Ovary (tissue), 3 donors: ENCODE data around the gene CDADC1.

ENCODE experiments used
- EP300 ChIP-seq: sonication (generic); formaldehyde crosslinking; IDR thresholded peaks from one replicate; pipeline ENCODE4 v1.6.1; 2017; ENCODE audit warnings: antibody characterized with exemption
- POLR2A ChIP-seq: fragments of 450-650 bp; IDR thresholded peaks from one replicate; pipeline ENCODE4 v1.6.1; 2017; ENCODE audit warnings: antibody characterized with exemption, mild to moderate bottlenecking, moderate library complexity
- TF ChIP-seq, protein P1 (sequence below), 3 donors: fragments of 450-650 bp in 2 of 3; fragments of 200-600 bp in 1 of 3; IDR thresholded peaks; one replicate each; pipeline versions ENCODE4 v1.5.1 to v1.8.0; 2016 to 2022; ENCODE audit warnings: antibody characterized with exemption in 3 of 3, mild to moderate bottlenecking in 1 of 3
- donor health status: DM: no; HTN: no; CAD: no.

DNA sequence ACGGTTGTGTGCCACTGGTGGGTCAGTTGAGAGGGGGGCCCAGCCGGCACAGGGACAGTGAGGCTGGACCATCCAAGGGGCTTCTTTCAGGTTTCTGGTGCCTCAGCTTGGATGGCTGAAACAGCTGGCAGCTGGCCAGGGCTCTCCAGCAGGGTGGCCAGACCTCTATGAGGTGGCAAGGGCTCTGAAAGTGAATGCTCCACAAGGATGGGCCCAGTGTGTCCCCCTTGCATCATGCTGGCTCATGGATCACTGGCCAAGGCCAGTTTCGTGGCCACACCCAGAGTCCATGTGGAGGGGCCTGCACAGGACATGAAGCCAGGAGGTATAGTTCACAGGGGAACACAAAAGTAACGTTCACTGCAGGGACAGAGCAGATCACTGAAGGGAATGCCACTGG lies 49.6 kb downstream of the CDADC1 start:
- TF ChIP-seq, protein P1, sequence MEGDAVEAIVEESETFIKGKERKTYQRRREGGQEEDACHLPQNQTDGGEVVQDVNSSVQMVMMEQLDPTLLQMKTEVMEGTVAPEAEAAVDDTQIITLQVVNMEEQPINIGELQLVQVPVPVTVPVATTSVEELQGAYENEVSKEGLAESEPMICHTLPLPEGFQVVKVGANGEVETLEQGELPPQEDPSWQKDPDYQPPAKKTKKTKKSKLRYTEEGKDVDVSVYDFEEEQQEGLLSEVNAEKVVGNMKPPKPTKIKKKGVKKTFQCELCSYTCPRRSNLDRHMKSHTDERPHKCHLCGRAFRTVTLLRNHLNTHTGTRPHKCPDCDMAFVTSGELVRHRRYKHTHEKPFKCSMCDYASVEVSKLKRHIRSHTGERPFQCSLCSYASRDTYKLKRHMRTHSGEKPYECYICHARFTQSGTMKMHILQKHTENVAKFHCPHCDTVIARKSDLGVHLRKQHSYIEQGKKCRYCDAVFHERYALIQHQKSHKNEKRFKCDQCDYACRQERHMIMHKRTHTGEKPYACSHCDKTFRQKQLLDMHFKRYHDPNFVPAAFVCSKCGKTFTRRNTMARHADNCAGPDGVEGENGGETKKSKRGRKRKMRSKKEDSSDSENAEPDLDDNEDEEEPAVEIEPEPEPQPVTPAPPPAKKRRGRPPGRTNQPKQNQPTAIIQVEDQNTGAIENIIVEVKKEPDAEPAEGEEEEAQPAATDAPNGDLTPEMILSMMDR (IDR thresholded peaks at IDR 0.05): no peak
- TF ChIP-seq POLR2A (no peak), EP300 (no peak)
